A549 (cell line): ENCODE data around the gene NEK2. TPM values are rescaled to one million over a fixed set of nuclear protein-coding genes. Genes with fewer than 3 reads are reported as not detected.

ENCODE experiments used
- ATAC-seq, 2 experiments: fragments of 200-7000 bp in 1 of 2; fragments of >200 bp in 1 of 2; cut with Nextera tagmentation in 1 of 2; cut with Tn5 transposase in 1 of 2; 3 replicates each; pipeline versions ENCODE4 v1.8.0 to v1.9.1; 2018 to 2020; ENCODE audit warnings: mild to moderate bottlenecking in 1 of 2, moderate library complexity in 1 of 2
- CTCF ChIA-PET: fragments of 300-600 bp; sonication (Branson Sonifier 250); formaldehyde crosslinking; extraction: SDS; loops from one replicate; lab custom pipeline; 2021; ENCODE audit warnings: antibody characterized with exemption, inconsistent platforms; lab: Yijun Ruan, JAX
- POLR2A ChIA-PET: fragments of 350-600 bp; formaldehyde crosslinking; extraction: SDS; loops from one replicate; lab custom pipeline; 2021; ENCODE audit warnings: antibody characterized with exemption, inconsistent platforms; lab: Yijun Ruan, JAX
- DNase-seq, 2 experiments: peaks; one replicate each; pipeline versions ENCODE4 v3.0.0 to v3.0.0-alpha.2; 2011 to 2016; ENCODE audit warnings: low read depth in 1 of 2, low spot score in 1 of 2
- FAIRE-seq: peaks from 2 replicates; lab custom pipeline; 2011; peaks lifted over from hg19 to GRCh38; lab: Jason Lieb, UNC
- H3K27ac ChIP-seq, 2 experiments: fragments of >200 bp; sonication (Bioruptor Twin); formaldehyde crosslinking; 3 replicates each; pipeline ENCODE4 v1.5.1; 2016 to 2017
- H3K4me1 ChIP-seq: fragments of >200 bp; sonication (Bioruptor Twin); formaldehyde crosslinking; 3 replicates; pipeline ENCODE4 v1.6.1; 2016
- H3K4me2 ChIP-seq: fragments of >200 bp; sonication (Bioruptor Twin); formaldehyde crosslinking; 3 replicates; pipeline ENCODE4 v1.6.1; 2016
- H3K4me3 ChIP-seq: fragments of >200 bp; sonication (Bioruptor Twin); formaldehyde crosslinking; 3 replicates; pipeline ENCODE4 v1.5.1; 2016
- H3K9me3 ChIP-seq: fragments of >200 bp; sonication (Bioruptor Twin); formaldehyde crosslinking; 3 replicates; pipeline ENCODE4 v1.6.1; 2016
- BHLHE40 ChIP-seq: IDR thresholded peaks from 2 replicates; pipeline ENCODE4 v1.6.1; 2012; ENCODE audit warnings: low read depth, low read length, inconsistent platforms
- FOSL2 ChIP-seq, 2 experiments: fragments of 450-650 bp in 1 of 2; fragments of >200 bp in 1 of 2; sonication (Bioruptor Twin) in 1 of 2; formaldehyde crosslinking; IDR thresholded peaks; 2 replicates each; pipeline versions ENCODE4 v1.5.0 to v1.6.1; 2016 to 2020; ENCODE audit warnings: mild to moderate bottlenecking in 1 of 2, moderate library complexity in 1 of 2
- FOXS1 ChIP-seq: fragments of 250-450 bp; sonication (Bioruptor Pico); IDR thresholded peaks from 2 replicates; pipeline ENCODE4 v1.5.0; 2020; ENCODE audit warnings: mild to moderate bottlenecking, moderate library complexity
- HDAC2 ChIP-seq: fragments of 200-600 bp; sonication (generic); IDR thresholded peaks from 2 replicates; pipeline ENCODE4 v1.6.1; 2016
- HOXB13 ChIP-seq: fragments of 250-450 bp; sonication (Bioruptor Pico); IDR thresholded peaks from 2 replicates; pipeline ENCODE4 v1.5.0; 2020; ENCODE audit warnings: low read depth, mild to moderate bottlenecking, moderate library complexity
- JUNB ChIP-seq: fragments of >200 bp; sonication (Bioruptor Twin); formaldehyde crosslinking; IDR thresholded peaks from 2 replicates; pipeline ENCODE4 v1.6.1; 2016
- MAFK ChIP-seq: fragments of 450-650 bp; IDR thresholded peaks from 2 replicates; pipeline ENCODE4 v1.6.1; 2014; ENCODE audit not compliant: partially characterized antibody
- NFE2L2 ChIP-seq: fragments of 150-350 bp; conservative IDR thresholded peaks from 2 replicates; pipeline ENCODE4 v1.6.1; 2014; ENCODE audit warnings: low read length
- POLR2AphosphoS2 ChIP-seq: conservative IDR thresholded peaks from 2 replicates; pipeline ENCODE4 v1.6.1; 2012; ENCODE audit warnings: low read length, improper control_type of control experiment, inconsistent platforms
- RAD21 ChIP-seq, 2 experiments: fragments of >200 bp in 1 of 2; sonication (Bioruptor Twin) in 1 of 2; formaldehyde crosslinking in 1 of 2; IDR thresholded peaks in 1 of 2; conservative IDR thresholded peaks in 1 of 2; 2 replicates in 1 of 2; 3 replicates in 1 of 2; pipeline ENCODE4 v1.6.1; 2012 to 2018; ENCODE audit warnings: inconsistent platforms in 1 of 2
- RARB ChIP-seq: fragments of 250-450 bp; sonication (Bioruptor Pico); IDR thresholded peaks from 2 replicates; pipeline ENCODE4 v1.8.0; 2021; ENCODE audit warnings: mild to moderate bottlenecking, moderate library complexity
- RNF2 ChIP-seq: fragments of 200-600 bp; sonication (generic); IDR thresholded peaks from 2 replicates; pipeline ENCODE4 v1.6.1; 2016; ENCODE audit warnings: low read depth, mild to moderate bottlenecking, antibody characterized with exemption, moderate library complexity, borderline replicate concordance
- SMC3 ChIP-seq: fragments of >200 bp; sonication (Bioruptor Twin); formaldehyde crosslinking; IDR thresholded peaks from 3 replicates; pipeline ENCODE4 v1.6.1; 2018; ENCODE audit warnings: inconsistent platforms
- WGBS: methylation state at CpG from one replicate; pipeline ENCODE4 v1.1.6; 2017; ENCODE audit errors: missing lambda C conversion rate; 5-methylcytosine and 5-hydroxymethylcytosine counted together
- polyA plus RNA-seq, 4 experiments: library from polyadenylated mRNA; depleted of rRNA in 3 of 4; stranded (reverse); fragments of >200 nt; fragmentation: RNase III in 1 of 4; extraction: RNeasy Plus Mini Kit Qiagen cat#74134 plus additional on column Dnase treatment in 1 of 4; gene quantifications; 2 replicates in 3 of 4; 3 replicates in 1 of 4; pipeline ENCODE4 v1.2.3, GENCODE V29; 2011 to 2017
- TF ChIP-seq, protein P1 (sequence below): fragments of >200 bp; sonication (Bioruptor Twin); formaldehyde crosslinking; IDR thresholded peaks from 2 replicates; pipeline ENCODE4 v1.6.1; 2016
- TF ChIP-seq, protein P2 (sequence below): fragments of >200 bp; sonication (Bioruptor Twin); formaldehyde crosslinking; IDR thresholded peaks from 3 replicates; pipeline ENCODE4 v1.5.1; 2016
- TF ChIP-seq, protein P3 (sequence below): IDR thresholded peaks from 2 replicates; pipeline ENCODE4 v1.6.1; 2012
- TF ChIP-seq, protein P4 (sequence below): IDR thresholded peaks from 2 replicates; pipeline ENCODE4 v1.6.1; 2012; ENCODE audit warnings: low read depth, borderline replicate concordance

Gene NEK2
- polyA plus RNA-seq, 2 of the 4 experiments (the other 2 are of a cell fraction), result 42.0 to 65.3 TPM

DNA sequence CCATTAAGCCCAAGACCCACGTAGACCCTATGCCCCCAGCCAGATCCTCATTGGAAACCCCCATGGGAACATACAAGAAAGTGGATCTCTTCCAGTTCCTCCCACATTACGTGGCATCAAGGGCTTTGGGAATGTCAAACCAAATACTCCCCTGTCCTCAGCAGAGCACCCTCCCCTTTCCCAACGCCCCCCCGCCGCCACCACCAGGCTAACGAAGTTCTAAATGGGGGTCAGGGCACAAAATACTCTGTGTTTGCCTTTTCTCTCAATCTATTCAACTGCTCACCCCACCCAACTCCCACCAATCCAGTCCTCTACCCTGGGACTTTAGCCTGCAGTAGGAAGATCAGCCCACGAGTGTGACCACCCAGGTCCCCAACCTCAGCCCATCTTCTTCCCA, 24.5 kb downstream of the NEK2 start:
- 86% methylated on average over 7 of the region's 7 CpGs for WGBS
- ChIA-PET CTCF (interaction anchor here (1.0 to 7.9 kb wide), 5 partner anchors 9 to 327 kb away, joined by 3 to 127 read pairs (median 7); no protein-coding TSS in a partner anchor), POLR2A (interaction anchor here (0.6 kb wide), 1 partner anchor 72 kb away, joined by 3 read pairs; the partner anchor contains the start of gene SLC30A1)
- FAIRE-seq (no peak), ATAC-seq (no peak), DNase-seq (no peak)
- no peaks in the 10 kb centered on the region for H3K9me3 ChIP-seq
- peaks cover 65% of the 10 kb centered on the region for H3K4me1 ChIP-seq
- no peak overlapping the region for H3K4me3 ChIP-seq
- H3K4me2 ChIP-seq, result no peak overlapping the region
- peak overlapping the region in 1 of 2 experiments; percentile 60; a peak in 2 of 6 replicates for H3K27ac ChIP-seq
- no peak for TF ChIP-seq RARB
- TF ChIP-seq, protein P1, sequence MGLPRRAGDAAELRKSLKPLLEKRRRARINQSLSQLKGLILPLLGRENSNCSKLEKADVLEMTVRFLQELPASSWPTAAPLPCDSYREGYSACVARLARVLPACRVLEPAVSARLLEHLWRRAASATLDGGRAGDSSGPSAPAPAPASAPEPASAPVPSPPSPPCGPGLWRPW, result no peak
- no peak for TF ChIP-seq RNF2

DNA sequence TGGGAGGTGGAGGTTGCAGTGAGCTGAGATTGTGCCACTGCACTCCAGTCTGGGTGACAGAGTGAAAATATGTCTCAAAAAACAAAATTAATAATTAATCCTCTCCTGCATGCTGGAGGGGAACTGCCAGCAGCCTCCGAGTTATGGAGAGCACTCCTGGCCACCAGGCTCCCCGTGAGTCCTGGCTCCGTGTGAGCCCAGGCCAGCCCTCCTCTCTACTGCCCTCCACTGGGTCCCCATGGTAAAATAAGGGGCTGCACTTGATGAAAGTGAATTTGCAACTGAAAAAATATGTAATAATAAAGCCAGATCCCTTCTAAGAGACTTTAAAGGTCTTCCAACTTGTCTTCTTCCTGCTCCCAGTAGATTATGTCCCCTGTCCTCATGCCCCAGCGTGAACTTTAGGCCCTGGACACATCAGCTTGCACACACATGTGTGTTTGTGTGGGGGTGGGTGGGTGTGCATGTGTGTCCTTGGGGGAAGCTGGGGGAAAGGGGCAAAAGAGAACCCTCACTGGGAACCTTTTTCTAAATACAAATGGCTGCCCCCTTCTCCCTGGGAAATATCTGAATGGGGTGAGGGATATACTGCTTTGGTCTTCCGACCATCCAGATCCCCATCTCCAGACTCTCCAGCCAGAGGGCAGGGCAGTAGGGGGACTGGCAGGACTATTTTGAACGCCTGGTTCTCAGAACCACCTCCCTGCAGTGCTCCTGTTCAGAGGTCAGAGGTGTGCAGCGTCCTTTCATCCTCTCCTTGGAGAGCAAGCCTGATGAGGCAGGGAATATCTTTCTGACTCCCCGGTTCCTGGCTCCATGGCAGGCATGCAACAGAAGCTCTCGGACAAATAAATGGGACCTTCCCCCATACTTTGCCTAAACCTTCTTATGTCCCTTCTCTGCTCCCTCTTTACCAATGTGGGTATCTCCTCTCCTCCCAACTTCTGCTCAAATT, 26.2 kb downstream of the NEK2 start:
- peak overlapping the region; percentile 29 for H3K4me2 ChIP-seq
- ATAC-seq (peak; percentile 65 to 88; a peak in 4 of 6 replicates), FAIRE-seq (no peak), DNase-seq (peak; percentile 55 to 68)
- H3K4me3 ChIP-seq, result no peak overlapping the region
- ChIA-PET CTCF (interaction anchor here (0.6 to 4.0 kb wide), 14 partner anchors 8 to 326 kb away, joined by 3 to 21 read pairs (median 4); partner anchors contain the start of gene SLC30A1), POLR2A (interaction anchor here (3.3 kb wide), 1 partner anchor 70 kb away, joined by 14 read pairs; the partner anchor contains the start of gene SLC30A1)
- peaks cover 71% of the 10 kb centered on the region for H3K4me1 ChIP-seq
- TF ChIP-seq, protein P2, sequence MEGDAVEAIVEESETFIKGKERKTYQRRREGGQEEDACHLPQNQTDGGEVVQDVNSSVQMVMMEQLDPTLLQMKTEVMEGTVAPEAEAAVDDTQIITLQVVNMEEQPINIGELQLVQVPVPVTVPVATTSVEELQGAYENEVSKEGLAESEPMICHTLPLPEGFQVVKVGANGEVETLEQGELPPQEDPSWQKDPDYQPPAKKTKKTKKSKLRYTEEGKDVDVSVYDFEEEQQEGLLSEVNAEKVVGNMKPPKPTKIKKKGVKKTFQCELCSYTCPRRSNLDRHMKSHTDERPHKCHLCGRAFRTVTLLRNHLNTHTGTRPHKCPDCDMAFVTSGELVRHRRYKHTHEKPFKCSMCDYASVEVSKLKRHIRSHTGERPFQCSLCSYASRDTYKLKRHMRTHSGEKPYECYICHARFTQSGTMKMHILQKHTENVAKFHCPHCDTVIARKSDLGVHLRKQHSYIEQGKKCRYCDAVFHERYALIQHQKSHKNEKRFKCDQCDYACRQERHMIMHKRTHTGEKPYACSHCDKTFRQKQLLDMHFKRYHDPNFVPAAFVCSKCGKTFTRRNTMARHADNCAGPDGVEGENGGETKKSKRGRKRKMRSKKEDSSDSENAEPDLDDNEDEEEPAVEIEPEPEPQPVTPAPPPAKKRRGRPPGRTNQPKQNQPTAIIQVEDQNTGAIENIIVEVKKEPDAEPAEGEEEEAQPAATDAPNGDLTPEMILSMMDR, result peak; percentile 47
- TF ChIP-seq MAFK (no peak), RAD21 (conservative IDR thresholded peaks at IDR 0.05 in 1 of 2, IDR thresholded peaks at IDR 0.05 in 1 of 2) (peak; percentile 48 to 61), SMC3 (peak; percentile 23; the same call in 1 of the 3 replicates), NFE2L2 (no peak), FOXS1 (no peak)
- peak overlapping the region; percentile 54 to 81 for H3K27ac ChIP-seq
- H3K9me3 ChIP-seq, result no peaks in the 10 kb centered on the region
- 73% methylated on average over 9 of the region's 9 CpGs for whole genome bisulfite sequencing

DNA sequence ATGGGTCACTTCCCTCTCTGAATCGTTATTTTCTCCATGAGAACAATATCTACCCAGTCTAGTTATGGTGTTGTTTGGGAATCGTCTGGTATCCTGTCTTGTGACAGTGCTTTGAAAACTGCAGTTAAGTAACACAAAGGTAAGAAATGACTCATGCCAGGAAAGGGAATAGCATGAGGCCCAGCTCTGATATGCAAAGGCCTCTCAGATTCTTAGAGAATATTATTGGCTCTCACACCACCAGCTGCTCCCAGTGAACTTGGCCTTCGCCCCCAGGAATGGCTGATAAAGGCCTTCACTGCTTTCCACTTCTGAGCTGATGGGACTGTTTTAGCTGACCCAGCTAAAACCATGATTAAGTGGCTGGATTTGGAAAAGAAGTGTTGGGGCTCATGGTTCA, 27.1 kb downstream of the NEK2 start:
- peak overlapping the region; percentile 29 for H3K4me2 ChIP-seq
- TF ChIP-seq HDAC2, result no peak
- no peak for TF ChIP-seq JUNB
- 0 out of 2 replicates have a peak, but pooled peaks have one; percentile 30 for TF ChIP-seq HOXB13 (CRISPR knock-in tag)
- TF ChIP-seq, protein P3, sequence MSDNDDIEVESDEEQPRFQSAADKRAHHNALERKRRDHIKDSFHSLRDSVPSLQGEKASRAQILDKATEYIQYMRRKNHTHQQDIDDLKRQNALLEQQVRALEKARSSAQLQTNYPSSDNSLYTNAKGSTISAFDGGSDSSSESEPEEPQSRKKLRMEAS, result 0 out of 2 replicates have a peak, but pooled peaks have one; percentile 39
- TF ChIP-seq MAFK, result peak; percentile 88
- no peak for TF ChIP-seq BHLHE40
- TF ChIP-seq POLR2AphosphoS2, result no peak
- TF ChIP-seq, protein P4, sequence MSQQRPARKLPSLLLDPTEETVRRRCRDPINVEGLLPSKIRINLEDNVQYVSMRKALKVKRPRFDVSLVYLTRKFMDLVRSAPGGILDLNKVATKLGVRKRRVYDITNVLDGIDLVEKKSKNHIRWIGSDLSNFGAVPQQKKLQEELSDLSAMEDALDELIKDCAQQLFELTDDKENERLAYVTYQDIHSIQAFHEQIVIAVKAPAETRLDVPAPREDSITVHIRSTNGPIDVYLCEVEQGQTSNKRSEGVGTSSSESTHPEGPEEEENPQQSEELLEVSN, result peak; percentile 26; the same call in 1 of the 2 replicates
- TF ChIP-seq FOSL2 (IDR thresholded peaks at IDR 0.05), result no peak
- TF ChIP-seq FOSL2 (CRISPR knock-in tag; IDR thresholded peaks at IDR 0.05), result peak; percentile 66
- TF ChIP-seq NFE2L2, result no peak
- H3K4me3 ChIP-seq, result no peak overlapping the region
- 43% methylated on average over 3 of the region's 3 CpGs for WGBS
- POLR2A ChIA-PET, result interaction anchor here (3.3 kb wide), 1 partner anchor 69 kb away, joined by 14 read pairs; the partner anchor contains the start of gene SLC30A1
- H3K9me3 ChIP-seq, result no peaks in the 10 kb centered on the region
- ATAC-seq (peak; percentile 64 to 70), FAIRE-seq (no peak), DNase-seq (peak; percentile 37 to 58)
- peak overlapping the region; percentile 54 to 81 for H3K27ac ChIP-seq
- CTCF ChIA-PET, result interaction anchor here (0.9 to 4.0 kb wide), 12 partner anchors 9 to 325 kb away, joined by 3 to 21 read pairs (median 5); partner anchors contain the start of gene SLC30A1
- peaks cover 71% of the 10 kb centered on the region for H3K4me1 ChIP-seq
